HG03354 (cell line): ENCODE data around the gene NDUFB4.
"Not testable (repeated sequence)": the region's sequence is repeated elsewhere in the genome, so short reads cannot be mapped to it uniquely, and the experiment has no call there.

Experiments used
- ATAC-seq: cut with Tn5 transposase; IDR thresholded peaks from one replicate; pipeline ENCODE4 v1.9.1; 2021; ENCODE audit warnings: mild to moderate bottlenecking; ENCODE audit not compliant: unreplicated experiment, poor library complexity, severe bottlenecking

Gene NDUFB4

GRCh38 chr3:120569222-120570057 is 26.7 kb upstream of the NDUFB4 start:
- no peak for ATAC-seq

- no peak for ATAC-seq
Observed at GRCh38 chr3:120572027-120572426, 24.1 kb upstream of the NDUFB4 start.

DNA sequence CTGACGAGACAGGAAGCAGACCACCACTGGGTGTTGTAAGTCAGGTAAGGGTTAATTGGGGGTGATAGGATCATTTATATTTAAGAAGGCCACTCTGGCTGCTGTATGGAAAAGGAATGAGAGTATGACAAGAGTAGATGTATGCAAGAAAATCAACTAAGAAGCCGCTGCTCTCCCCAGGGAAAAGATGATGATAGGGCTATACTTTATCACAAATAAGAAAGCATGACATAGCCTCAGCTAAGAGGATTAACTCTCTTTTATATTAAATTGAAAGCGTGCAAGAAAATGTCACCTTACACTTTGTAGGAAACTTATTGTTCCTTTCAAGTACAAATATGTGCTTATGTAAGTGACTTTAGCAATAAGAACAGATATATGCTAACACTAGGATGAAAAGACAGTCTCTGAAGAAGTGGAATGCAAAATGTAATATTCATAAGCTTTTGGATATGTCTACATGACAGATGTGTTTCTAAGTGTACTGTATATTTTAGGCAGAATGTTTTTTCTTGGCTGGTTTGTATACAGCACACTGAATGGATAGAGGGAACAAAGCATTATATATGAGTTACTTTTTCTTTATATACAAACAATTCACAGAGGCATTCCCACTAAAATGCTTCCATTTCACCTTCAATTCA is 8.7 kb upstream of the NDUFB4 start:
- no peak for ATAC-seq

- ATAC-seq, result no peak
Observed at GRCh38 chr3:120595788-120596115, 384 bp upstream of the NDUFB4 start.

GRCh38 chr3:120596853-120597223 is 702 bp downstream of the NDUFB4 start:
- ATAC-seq, result no peak

GRCh38 chr3:120597445-120598049 is 1.4 kb downstream of the NDUFB4 start:
- peak; percentile 50 for ATAC-seq

GRCh38 chr3:120599211-120599610 is 3.1 kb downstream of the NDUFB4 start:
- ATAC-seq, result no peak

- ATAC-seq, result no peak
Observed at GRCh38 chr3:120601554-120601953, 5.4 kb downstream of the NDUFB4 start.

GRCh38 chr3:120602682-120603081 is 6.5 kb downstream of the NDUFB4 start:
- no peak for ATAC-seq

DNA sequence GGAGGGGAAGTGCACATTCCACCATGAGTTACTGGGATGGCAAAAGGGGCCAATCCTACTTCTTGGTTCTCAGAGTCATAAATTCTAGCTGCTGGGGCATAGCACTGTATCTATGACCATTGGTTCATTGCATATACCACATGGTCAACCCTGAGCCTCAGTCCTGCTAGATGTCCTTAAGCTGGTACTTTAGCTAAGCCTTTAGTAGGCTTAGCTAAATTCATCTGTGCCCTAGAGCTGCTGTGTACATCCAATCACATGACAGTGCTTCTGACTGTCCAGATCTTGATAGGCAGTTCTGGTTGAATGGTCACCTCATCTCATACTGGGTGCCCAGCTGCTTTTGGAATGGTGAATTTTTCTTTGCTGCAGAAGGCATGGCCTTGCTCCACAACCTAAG is 8.2 kb downstream of the NDUFB4 start:
- no peak for ATAC-seq

GRCh38 chr3:120604784-120605183 is 8.6 kb downstream of the NDUFB4 start:
- ATAC-seq, result no peak

DNA sequence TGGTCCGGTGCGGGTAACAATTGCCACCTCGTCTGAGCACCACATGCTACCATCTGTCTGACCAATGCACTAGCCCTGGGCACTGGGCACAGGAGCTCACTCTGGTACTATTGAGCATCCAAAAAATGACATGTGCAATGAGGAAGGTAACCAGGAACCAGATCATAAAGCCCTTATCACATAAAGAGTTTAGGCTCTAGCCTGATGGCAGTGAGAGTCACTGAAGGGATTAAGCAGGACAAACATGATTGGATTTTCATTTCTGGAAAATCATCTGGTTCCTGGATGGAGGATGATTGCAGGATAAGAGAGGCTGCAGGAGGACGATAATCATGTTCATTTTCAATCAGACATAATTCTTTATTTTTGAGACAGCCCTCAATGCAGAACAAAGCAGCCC is 12.4 kb downstream of the NDUFB4 start:
- no peak for ATAC-seq

GRCh38 chr3:120614765-120615164 is 18.6 kb downstream of the NDUFB4 start:
- no peak for ATAC-seq

DNA sequence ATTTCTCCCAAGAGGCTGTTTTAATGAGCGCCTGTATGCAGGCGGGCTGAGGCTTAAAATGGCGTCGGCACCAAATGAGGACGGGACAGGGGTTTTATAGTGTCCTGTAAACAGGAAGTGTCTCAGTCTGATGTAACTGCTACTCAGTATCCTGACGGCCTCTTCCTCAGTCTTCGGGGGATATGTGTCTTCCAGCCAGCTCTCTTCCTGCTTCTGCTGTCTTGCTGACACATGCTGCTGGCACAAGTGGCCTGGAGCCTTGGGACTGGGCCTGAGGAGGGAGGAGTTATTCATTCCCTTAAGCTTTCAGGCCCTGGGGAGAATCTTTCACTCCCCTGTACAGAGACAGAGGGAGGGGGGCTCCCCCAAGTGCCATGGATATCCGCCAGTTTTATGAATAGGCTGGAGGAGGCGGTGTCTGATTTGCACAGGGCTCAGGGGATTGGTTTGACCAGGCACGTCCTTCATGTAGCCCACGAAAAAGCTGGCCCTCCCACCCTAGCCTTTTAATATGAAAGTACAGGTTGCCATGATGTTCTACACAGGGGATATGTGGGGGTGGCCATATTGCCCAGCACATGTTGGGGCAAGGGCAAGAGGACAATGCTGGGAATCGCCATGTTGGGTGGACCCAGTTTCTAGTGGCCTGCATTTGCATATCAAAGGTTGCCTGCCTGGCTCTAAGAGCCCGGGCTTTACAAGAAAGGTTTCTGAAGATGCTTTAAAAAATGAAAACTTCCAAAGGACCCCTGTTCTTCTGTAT is 19.9 kb downstream of the NDUFB4 start:
- ATAC-seq, result no peak

DNA sequence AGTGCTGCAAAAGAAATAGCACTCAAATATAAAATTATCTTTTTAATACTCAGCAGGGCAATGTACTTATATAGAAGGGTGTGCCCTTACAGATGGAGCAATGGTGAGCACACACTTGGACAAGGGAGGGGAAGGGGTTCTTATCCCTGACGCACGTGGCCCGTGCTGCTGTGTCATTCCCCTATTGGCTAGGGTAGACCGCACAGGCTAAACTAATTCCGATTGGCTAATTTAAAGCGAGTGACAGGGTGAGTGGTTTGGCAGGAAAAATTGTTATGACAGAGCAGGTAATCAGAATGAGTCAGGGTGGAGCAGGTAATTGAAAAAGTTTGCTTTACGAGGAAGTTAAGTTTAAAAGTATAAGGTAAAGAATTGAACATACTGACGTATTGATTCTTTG is 20.6 kb downstream of the NDUFB4 start:
- ATAC-seq, result not testable (repeated sequence)

DNA sequence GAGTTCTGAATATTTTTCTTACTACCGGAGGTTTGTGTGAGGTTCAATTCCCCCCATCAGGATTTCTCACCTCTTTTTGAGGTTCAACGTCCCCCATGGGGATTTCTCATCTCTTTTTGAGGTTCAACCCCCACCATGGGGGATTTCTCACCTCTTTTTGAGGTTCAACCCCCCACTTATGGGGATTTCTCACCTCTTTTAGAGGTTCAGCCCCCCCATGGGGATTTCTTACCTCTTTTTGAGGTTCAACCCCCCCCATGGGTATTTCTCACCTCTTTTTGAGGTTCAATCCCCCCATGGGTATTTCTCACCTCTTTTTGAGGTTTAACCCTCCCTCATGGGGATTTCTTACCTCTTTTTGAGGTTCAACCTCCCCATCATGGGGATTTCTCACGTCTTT is 26.3 kb downstream of the NDUFB4 start:
- ATAC-seq, result no peak

DNA sequence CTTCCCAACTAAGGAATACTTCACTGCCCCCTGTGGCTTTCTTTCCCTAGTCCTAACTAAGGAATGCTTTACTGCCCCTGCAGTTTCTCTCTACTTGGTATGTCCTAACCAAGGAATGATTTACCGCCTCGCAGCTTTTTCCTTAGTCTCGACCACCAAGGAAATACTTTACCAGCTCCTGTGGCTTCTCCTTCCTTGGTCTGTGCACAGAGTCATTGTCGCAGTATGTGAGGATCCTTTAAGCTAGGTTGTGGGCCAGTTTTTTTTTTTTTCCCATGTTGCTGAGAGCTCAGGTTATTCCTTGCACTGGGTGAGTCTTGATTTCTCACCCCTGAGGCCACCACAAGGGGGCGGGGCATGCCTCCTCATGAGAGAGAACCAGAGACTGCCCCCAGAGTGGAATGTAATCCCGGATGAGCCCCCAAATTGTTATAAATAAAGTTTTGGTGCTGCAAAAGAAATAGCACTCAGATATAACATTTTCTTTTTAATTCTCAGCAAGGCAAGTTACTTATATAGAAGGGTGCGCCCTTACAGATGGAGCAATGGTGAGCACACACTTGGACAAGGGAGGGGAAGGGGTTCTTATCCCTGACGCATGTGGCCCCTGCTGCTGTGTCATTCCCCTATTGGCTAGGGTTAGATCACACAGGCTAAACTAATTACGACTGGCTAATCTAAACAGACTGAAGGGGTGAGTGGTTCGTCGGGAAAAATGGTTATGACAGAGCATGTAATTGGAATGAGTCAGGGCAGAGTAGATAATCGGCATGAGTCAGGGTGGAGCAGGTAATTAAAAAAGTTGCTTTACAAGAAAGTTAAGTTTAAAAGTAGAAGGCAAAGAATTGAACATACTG is 27.0 kb downstream of the NDUFB4 start:
- no peak for ATAC-seq

- ATAC-seq, result no peak
Observed at GRCh38 chr3:120623727-120624093, 27.6 kb downstream of the NDUFB4 start.

- no peak for ATAC-seq
Observed at GRCh38 chr3:120625159-120625586, 29.0 kb downstream of the NDUFB4 start.

- ATAC-seq, result no peak
Observed at GRCh38 chr3:120634539-120634938, 38.4 kb downstream of the NDUFB4 start.
